NB4 (cell line): Measurements from ENCODE around the gene RNF146.

Experiments used
- DNase-seq: peaks from one replicate; pipeline ENCODE4 v3.0.0; 2010; ENCODE audit warnings: low read depth
- H3K4me3 ChIP-seq: one replicate; pipeline ENCODE4 v1.5.1; 2011; ENCODE audit warnings: mild to moderate bottlenecking, low read depth, low read length, moderate library complexity
- MYC ChIP-seq: IDR thresholded peaks from 2 replicates; pipeline ENCODE4 v1.6.1; 2011; ENCODE audit warnings: low read depth, low read length
- POLR2A ChIP-seq: IDR thresholded peaks from 2 replicates; pipeline ENCODE4 v1.6.1; 2011; ENCODE audit warnings: mild to moderate bottlenecking; ENCODE audit not compliant: insufficient read length; ENCODE audit errors: extremely low read depth
- TF ChIP-seq, protein P1 (sequence below): IDR thresholded peaks from one replicate; pipeline ENCODE4 v1.5.1; 2012; ENCODE audit warnings: low read depth, low read length
- TF ChIP-seq, protein P2 (sequence below): IDR thresholded peaks from 2 replicates; pipeline ENCODE4 v1.6.1; 2011; ENCODE audit warnings: low read depth, low read length

RNF146 gene

DNA sequence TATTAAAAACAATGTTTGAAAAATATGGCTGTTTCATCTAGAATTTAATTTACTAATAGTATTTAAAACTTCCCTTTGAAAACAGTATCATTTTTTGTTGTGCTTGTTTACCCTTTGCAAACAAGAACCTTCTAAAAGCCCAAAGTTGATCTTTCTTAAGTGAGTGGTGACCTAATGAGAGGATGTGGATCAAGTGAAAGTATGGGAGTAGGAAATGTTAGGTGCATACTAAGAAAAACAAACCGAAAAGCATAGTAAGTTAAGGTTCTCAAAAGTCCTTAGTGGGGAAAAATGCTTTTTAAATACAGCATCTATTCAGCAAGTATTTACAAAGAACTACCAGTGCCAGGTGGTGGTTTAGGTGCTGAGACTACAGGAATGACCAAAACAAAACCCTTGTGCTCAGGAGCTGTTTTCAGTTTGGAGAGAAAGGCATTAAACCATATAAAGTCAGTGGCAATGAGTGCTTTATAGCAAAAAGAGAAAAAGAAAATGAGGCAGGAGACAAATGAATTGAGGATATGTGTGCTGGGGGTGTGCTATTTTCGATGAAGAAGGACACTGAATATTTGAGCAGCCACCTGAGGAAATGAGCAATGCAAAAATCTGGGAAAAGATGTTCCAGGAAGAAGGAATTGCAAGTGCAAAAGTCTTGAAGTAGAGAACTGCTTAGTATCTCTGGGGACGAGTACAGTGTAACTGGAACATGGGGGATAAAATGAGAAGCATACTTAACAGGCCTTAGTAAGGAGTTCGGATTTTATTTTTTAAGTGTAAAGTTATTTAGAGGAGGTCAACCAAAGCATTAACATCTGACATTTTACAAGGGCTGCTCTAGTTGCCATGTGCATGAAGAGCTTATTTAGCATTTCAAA lies 24.0 kb downstream of the RNF146 start:
- H3K4me3 ChIP-seq: no peak overlapping the region
- no peak for TF ChIP-seq MYC
- TF ChIP-seq, protein P1, sequence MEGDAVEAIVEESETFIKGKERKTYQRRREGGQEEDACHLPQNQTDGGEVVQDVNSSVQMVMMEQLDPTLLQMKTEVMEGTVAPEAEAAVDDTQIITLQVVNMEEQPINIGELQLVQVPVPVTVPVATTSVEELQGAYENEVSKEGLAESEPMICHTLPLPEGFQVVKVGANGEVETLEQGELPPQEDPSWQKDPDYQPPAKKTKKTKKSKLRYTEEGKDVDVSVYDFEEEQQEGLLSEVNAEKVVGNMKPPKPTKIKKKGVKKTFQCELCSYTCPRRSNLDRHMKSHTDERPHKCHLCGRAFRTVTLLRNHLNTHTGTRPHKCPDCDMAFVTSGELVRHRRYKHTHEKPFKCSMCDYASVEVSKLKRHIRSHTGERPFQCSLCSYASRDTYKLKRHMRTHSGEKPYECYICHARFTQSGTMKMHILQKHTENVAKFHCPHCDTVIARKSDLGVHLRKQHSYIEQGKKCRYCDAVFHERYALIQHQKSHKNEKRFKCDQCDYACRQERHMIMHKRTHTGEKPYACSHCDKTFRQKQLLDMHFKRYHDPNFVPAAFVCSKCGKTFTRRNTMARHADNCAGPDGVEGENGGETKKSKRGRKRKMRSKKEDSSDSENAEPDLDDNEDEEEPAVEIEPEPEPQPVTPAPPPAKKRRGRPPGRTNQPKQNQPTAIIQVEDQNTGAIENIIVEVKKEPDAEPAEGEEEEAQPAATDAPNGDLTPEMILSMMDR: no peak
- TF ChIP-seq POLR2A: no peak
- TF ChIP-seq, protein P2, sequence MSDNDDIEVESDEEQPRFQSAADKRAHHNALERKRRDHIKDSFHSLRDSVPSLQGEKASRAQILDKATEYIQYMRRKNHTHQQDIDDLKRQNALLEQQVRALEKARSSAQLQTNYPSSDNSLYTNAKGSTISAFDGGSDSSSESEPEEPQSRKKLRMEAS: no peak
- DNase-seq: no peak

DNA sequence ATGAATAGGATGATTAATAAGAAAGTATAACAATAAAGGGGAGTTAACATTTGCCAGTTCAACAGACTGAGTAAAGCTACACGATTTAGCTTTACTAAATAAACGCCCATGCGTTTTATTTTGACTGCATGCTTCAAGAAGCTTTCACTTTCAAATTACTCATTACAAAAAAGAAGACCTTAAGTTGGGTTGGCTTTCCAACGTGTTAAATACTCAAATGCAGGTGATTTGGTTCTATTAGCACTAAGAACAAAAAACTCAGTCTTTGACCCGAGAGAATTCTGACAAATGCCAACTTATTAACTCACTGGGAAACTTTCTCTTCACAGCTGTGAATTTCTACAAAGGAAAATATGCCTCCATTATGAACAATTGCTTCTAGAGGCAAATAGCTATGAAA lies 24.8 kb downstream of the RNF146 start:
- H3K4me3 ChIP-seq: no peak overlapping the region
- TF ChIP-seq, protein P2: no peak
- TF ChIP-seq MYC (no peak), POLR2A (no peak)
- TF ChIP-seq, protein P1: no peak
- DNase-seq: no peak

- H3K4me3 ChIP-seq: no peak overlapping the region
- TF ChIP-seq, protein P1: no peak
- TF ChIP-seq MYC (no peak), POLR2A (no peak)
- TF ChIP-seq, protein P2: no peak
- no peak for DNase-seq
These were observed 30.9 kb downstream of the RNF146 start for GRCh38 chr6:127297502-127298070.

GRCh38 chr6:127298475-127298874 lies 31.8 kb downstream of the RNF146 start:
- no peak for TF ChIP-seq MYC
- TF ChIP-seq, protein P1: no peak
- TF ChIP-seq, protein P2: no peak
- TF ChIP-seq POLR2A: no peak
- H3K4me3 ChIP-seq: no peak overlapping the region
- DNase-seq: no peak

DNA sequence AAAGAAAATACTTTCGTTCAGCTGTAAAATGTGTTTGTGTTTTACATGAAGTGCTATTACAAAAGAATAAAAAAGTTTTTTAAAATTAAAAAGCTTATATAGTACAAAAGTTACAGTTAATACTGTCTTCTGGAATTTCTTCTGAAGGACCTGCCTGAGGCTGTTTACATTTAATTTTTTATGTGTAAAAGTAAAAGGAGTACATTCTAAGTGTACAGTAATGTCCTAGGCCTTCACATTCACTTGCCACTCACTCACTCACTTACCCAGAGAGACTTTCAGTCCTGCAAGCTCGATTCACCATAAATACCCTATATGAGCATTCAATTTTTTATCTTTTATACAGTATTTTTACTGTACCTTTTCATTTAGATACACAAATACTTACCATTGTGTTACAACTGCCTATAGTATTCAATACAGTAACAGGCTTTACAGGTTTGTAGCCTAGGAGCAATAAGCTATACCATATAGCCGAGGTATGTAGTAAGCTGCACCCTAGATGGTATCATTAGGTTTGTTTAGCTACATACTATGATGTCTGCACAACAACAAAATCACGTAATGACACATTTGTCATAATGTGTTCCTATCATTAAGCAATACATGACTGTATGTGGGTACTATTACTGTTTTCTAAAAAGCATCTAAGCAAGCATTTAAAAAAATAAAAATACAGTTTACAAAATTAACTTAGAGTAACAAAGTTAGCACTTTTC lies 33.0 kb downstream of the RNF146 start:
- DNase-seq: no peak
- H3K4me3 ChIP-seq: no peak overlapping the region
- no peak for TF ChIP-seq POLR2A
- TF ChIP-seq, protein P2: no peak
- no peak for TF ChIP-seq MYC
- TF ChIP-seq, protein P1: no peak
